Measurements from ENCODE around the gene ABHD10. TPM values are rescaled to one million over a fixed set of nuclear protein-coding genes. Genes with fewer than 3 reads are reported as not detected.

Gene ABHD10
- total and polyA plus RNA-seq, 10 of the 15 experiments (the other 5 are each of a cell fraction or from before 2014, with no cell fraction given) = 12.3 to 51.0 (median 28.9) TPM

- POLR2A ChIA-PET = no interaction called here
- ATAC-seq (0 out of 3 replicates have a peak, but pooled peaks have one; percentile 14), DNase-seq (ENCODE audit: low read depth, low spot score) (no peak), FAIRE-seq (no peak)
- Histone ChIP-seq H3K4me2 (ENCODE audit: control insufficient read depth, insufficient read depth) (no peak overlapping the region), H3K79me2 (ENCODE audit: control insufficient read depth, insufficient read depth, low read length) (no peaks in the 10 kb centered on the region), H3K36me3 (ENCODE audit: control insufficient read depth in 2 of 2, insufficient read depth in 2 of 2, low read length in 1 of 2) (no peaks in the 10 kb centered on the region), H2AFZ (ENCODE audit: control insufficient read depth, low read depth, low read length) (no peak overlapping the region), H3K4me3 (no peak overlapping the region), H3K4me1 (ENCODE audit: control insufficient read depth, insufficient read depth, low read length) (no peaks in the 10 kb centered on the region), H3K9ac (ENCODE audit: control insufficient read depth, insufficient read depth, low read length) (no peak overlapping the region), H3K27ac (ENCODE audit: control insufficient read depth, insufficient read depth) (no peak overlapping the region), H3K27me3 (replicated peaks in 1 of 2; ENCODE audit: control insufficient read depth in 2 of 2, insufficient read depth in 2 of 2, low read length in 1 of 2) (peaks cover 0 to 6% of the 10 kb centered on the region in 2 experiments; a peak in 1 of 4 replicates), H4K20me1 (ENCODE audit: control insufficient read depth, insufficient read depth) (no peaks in the 10 kb centered on the region), H3K9me3 (replicated peaks; ENCODE audit: control insufficient read depth, insufficient read depth, low read length) (no peaks in the 10 kb centered on the region)
- CTCF ChIA-PET = interaction anchor here (0.6 to 4.4 kb wide), 34 partner anchors 8 to 373 kb away, joined by 3 to 99 read pairs (median 5); partner anchors contain the start of genes ABHD10, TAGLN3 and TMPRSS7
- in situ Hi-C loops (cut with MboI) (no loop called here), intact Hi-C loops (cut with micrococcal nuclease; ENCODE audit: unreplicated experiment) (loop anchor here (1.0 to 10.0 kb wide), 4 partner anchors 30 to 328 kb away; no protein-coding TSS in a partner anchor)
- TF ChIP-seq RFX5 (IDR thresholded peaks at IDR 0.05; ENCODE audit: low read depth, low read length) (no peak), TCF3 (IDR thresholded peaks at IDR 0.05; ENCODE audit: borderline replicate concordance, insufficient read depth, low read depth, low read length) (no peak), MTA2 (IDR thresholded peaks at IDR 0.05; ENCODE audit: low read depth) (no peak), FOS (IDR thresholded peaks at IDR 0.05; ENCODE audit: borderline replicate concordance, extremely low read depth, insufficient read length) (no peak), MYB (IDR thresholded peaks at IDR 0.05; ENCODE audit: borderline replicate concordance, low read depth, low read length) (no peak), CBX3 (IDR thresholded peaks at IDR 0.05; ENCODE audit: borderline replicate concordance, low read depth) (no peak), PAX5 (IDR thresholded peaks at IDR 0.05; ENCODE audit: borderline replicate concordance, low read depth, low read length) (no peak), KAT2A (conservative IDR thresholded peaks at IDR 0.05; ENCODE audit: control insufficient read depth, low read depth, low read length) (no peak), MEF2A (IDR thresholded peaks at IDR 0.05; ENCODE audit: insufficient read depth, low read depth, low read length) (no peak), SUZ12 (IDR thresholded peaks at IDR 0.05; ENCODE audit: unreplicated experiment) (no peak)
- 48% methylated on average over 6 of the region's 6 CpGs for WGBS (ENCODE audit: insufficient coverage, insufficient replicate concordance, low lambda C conversion rate, missing lambda C conversion rate)
- SMC1A ChIA-PET (ENCODE audit: uncharacterized antibody, unreplicated experiment) = interaction anchor here (0.8 to 5.7 kb wide), 10 partner anchors 11 to 328 kb away, joined by 3 to 48 read pairs (median 6); no protein-coding TSS in a partner anchor
- RAD21 ChIA-PET (ENCODE audit: unreplicated experiment) = interaction anchor here (0.6 to 3.0 kb wide), 14 partner anchors 9 to 325 kb away, joined by 3 to 21 read pairs (median 4); partner anchors contain the start of gene ABHD10
- no TSS peak for BruUV-seq (replicated peaks)
Observed at GRCh38 chr3:112042842-112043280, 64.0 kb downstream of the ABHD10 start.

Other genes starting within 250 kb of the ABHD10 start
- gene PHLDB2, start 119.8 kb upstream of the ABHD10 start, total RNA-seq (2014; rRNA removed) = 0.54 and 0.62 TPM in 2 replicates
- 0.37 and 0.63 TPM in 2 replicates for gene PHLDB2, start 119.8 kb upstream of the ABHD10 start, total RNA-seq (2014; rRNA removed; fragmentation: Illumina TruSeq; extraction: Trizol)
- gene PHLDB2, start 119.8 kb upstream of the ABHD10 start, total RNA-seq (2021) = 0.64 and 0.90 TPM in 2 replicates
- gene PHLDB2, start 119.8 kb upstream of the ABHD10 start, polyA plus RNA-seq (2011; rRNA removed) = 0.33 and 0.49 TPM in 2 replicates
- gene PHLDB2, start 119.8 kb upstream of the ABHD10 start, polyA plus RNA-seq (2014; fragmentation: Illumina TruSeq; extraction: Trizol) = 0.32 and 0.41 TPM in 2 replicates
- gene PHLDB2, start 119.8 kb upstream of the ABHD10 start, polyA plus RNA-seq (2014; fragmentation: Nextera tagmentation; extraction: Ambion mirVana) = under 1 TPM; 0.03 to 0.16 TPM
- 0.29 and 0.40 TPM in 2 replicates for gene PHLDB2, start 119.8 kb upstream of the ABHD10 start, polyA plus RNA-seq (2014; rRNA removed)
- under 1 TPM; 0.37 to 0.67 TPM for gene PHLDB2, start 119.8 kb upstream of the ABHD10 start, polyA plus RNA-seq (2016; fragmentation: Nextera tagmentation; extraction: Ambion mirVana)
- 0.23 TPM in 1 of 2 replicates, not detected in the other for gene TAGLN3, start 19.9 kb downstream of the ABHD10 start, total RNA-seq (2014; rRNA removed)
- not detected in 2 replicates for gene TAGLN3, start 19.9 kb downstream of the ABHD10 start, total RNA-seq (2014; rRNA removed; fragmentation: Illumina TruSeq; extraction: Trizol)
- gene TAGLN3, start 19.9 kb downstream of the ABHD10 start, total RNA-seq (2021) = not detected in 2 replicates
- 0.46 and 0.53 TPM in 2 replicates for gene TAGLN3, start 19.9 kb downstream of the ABHD10 start, polyA plus RNA-seq (2011; rRNA removed)
- gene TAGLN3, start 19.9 kb downstream of the ABHD10 start, polyA plus RNA-seq (2014; fragmentation: Illumina TruSeq; extraction: Trizol) = 0.07 TPM in 1 of 2 replicates, not detected in the other
- gene TAGLN3, start 19.9 kb downstream of the ABHD10 start, polyA plus RNA-seq (2014; fragmentation: Nextera tagmentation; extraction: Ambion mirVana) = under 1 TPM in 1 of 2 experiments, not detected in 1; 0.07 TPM
- gene TAGLN3, start 19.9 kb downstream of the ABHD10 start, polyA plus RNA-seq (2014; rRNA removed) = 0.06 TPM in 1 of 2 replicates, not detected in the other
- gene TAGLN3, start 19.9 kb downstream of the ABHD10 start, polyA plus RNA-seq (2016; fragmentation: Nextera tagmentation; extraction: Ambion mirVana) = under 1 TPM; 0.12 to 0.19 TPM
- not detected in 2 replicates for gene TMPRSS7, start 55.7 kb downstream of the ABHD10 start, total RNA-seq (2014; rRNA removed)
- not detected in 2 replicates for gene TMPRSS7, start 55.7 kb downstream of the ABHD10 start, total RNA-seq (2014; rRNA removed; fragmentation: Illumina TruSeq; extraction: Trizol)
- not detected in 2 replicates for gene TMPRSS7, start 55.7 kb downstream of the ABHD10 start, total RNA-seq (2021)
- gene TMPRSS7, start 55.7 kb downstream of the ABHD10 start, polyA plus RNA-seq (2011; rRNA removed) = not detected in 2 replicates
- not detected in 2 replicates for gene TMPRSS7, start 55.7 kb downstream of the ABHD10 start, polyA plus RNA-seq (2014; fragmentation: Illumina TruSeq; extraction: Trizol)
- gene TMPRSS7, start 55.7 kb downstream of the ABHD10 start, polyA plus RNA-seq (2014; fragmentation: Nextera tagmentation; extraction: Ambion mirVana) = under 1 TPM in 1 of 2 experiments, not detected in 1; 0.03 TPM
- not detected in 2 replicates for gene TMPRSS7, start 55.7 kb downstream of the ABHD10 start, polyA plus RNA-seq (2014; rRNA removed)
- gene TMPRSS7, start 55.7 kb downstream of the ABHD10 start, polyA plus RNA-seq (2016; fragmentation: Nextera tagmentation; extraction: Ambion mirVana) = not detected
- 0.45 and 0.71 TPM in 2 replicates for gene C3orf52, start 107.4 kb downstream of the ABHD10 start, total RNA-seq (2014; rRNA removed)
- gene C3orf52, start 107.4 kb downstream of the ABHD10 start, total RNA-seq (2014; rRNA removed; fragmentation: Illumina TruSeq; extraction: Trizol) = 0.54 and 0.55 TPM in 2 replicates
- gene C3orf52, start 107.4 kb downstream of the ABHD10 start, total RNA-seq (2021) = 0.15 and 0.19 TPM in 2 replicates
- 1.9 and 2.3 TPM in 2 replicates for gene C3orf52, start 107.4 kb downstream of the ABHD10 start, polyA plus RNA-seq (2011; rRNA removed)
- 0.21 and 0.29 TPM in 2 replicates for gene C3orf52, start 107.4 kb downstream of the ABHD10 start, polyA plus RNA-seq (2014; fragmentation: Illumina TruSeq; extraction: Trizol)
- gene C3orf52, start 107.4 kb downstream of the ABHD10 start, polyA plus RNA-seq (2014; fragmentation: Nextera tagmentation; extraction: Ambion mirVana) = 1 to 10 TPM in 1 of 2 experiments, under 1 TPM in 1; 0.93 to 1.1 TPM
- gene C3orf52, start 107.4 kb downstream of the ABHD10 start, polyA plus RNA-seq (2014; rRNA removed) = 0.24 and 0.53 TPM in 2 replicates
- gene C3orf52, start 107.4 kb downstream of the ABHD10 start, polyA plus RNA-seq (2016; fragmentation: Nextera tagmentation; extraction: Ambion mirVana) = 1 to 10 TPM; 1.8 TPM
- gene GCSAM, start 154.2 kb downstream of the ABHD10 start, total RNA-seq (2014; rRNA removed) = 88.3 and 106 TPM in 2 replicates
- 101 and 110 TPM in 2 replicates for gene GCSAM, start 154.2 kb downstream of the ABHD10 start, total RNA-seq (2014; rRNA removed; fragmentation: Illumina TruSeq; extraction: Trizol)
- 81.5 and 100 TPM in 2 replicates for gene GCSAM, start 154.2 kb downstream of the ABHD10 start, total RNA-seq (2021)
- gene GCSAM, start 154.2 kb downstream of the ABHD10 start, polyA plus RNA-seq (2011; rRNA removed) = 407 and 443 TPM in 2 replicates
- 204 and 282 TPM in 2 replicates for gene GCSAM, start 154.2 kb downstream of the ABHD10 start, polyA plus RNA-seq (2014; fragmentation: Illumina TruSeq; extraction: Trizol)
- gene GCSAM, start 154.2 kb downstream of the ABHD10 start, polyA plus RNA-seq (2014; fragmentation: Nextera tagmentation; extraction: Ambion mirVana) = 100 to 1,000 TPM; 127 to 168 TPM
- 99.5 and 114 TPM in 2 replicates for gene GCSAM, start 154.2 kb downstream of the ABHD10 start, polyA plus RNA-seq (2014; rRNA removed)
- 10 to 100 TPM; 85.4 to 89.0 TPM for gene GCSAM, start 154.2 kb downstream of the ABHD10 start, polyA plus RNA-seq (2016; fragmentation: Nextera tagmentation; extraction: Ambion mirVana)

Data from GM12878 (cell line).